WTC11 (cell line): ENCODE data around the gene SELENOF.

Source experiments
- ATF1 ChIP-seq: sonication (generic); formaldehyde crosslinking; IDR thresholded peaks from 2 replicates; pipeline ENCODE4 v1.8.1; 2023; ENCODE audit warnings: mild to moderate bottlenecking, moderate library complexity, missing genetic modification reagents
- ATF6 ChIP-seq: sonication (generic); formaldehyde crosslinking; IDR thresholded peaks from 2 replicates; pipeline ENCODE4 v1.8.1; 2023; ENCODE audit warnings: mild to moderate bottlenecking, missing genetic modification reagents
- CBFB ChIP-seq: sonication (generic); formaldehyde crosslinking; IDR thresholded peaks from 2 replicates; pipeline ENCODE4 v1.8.1; 2022; ENCODE audit warnings: mild to moderate bottlenecking, low read depth, missing genetic modification reagents
- CREB1 ChIP-seq: sonication (generic); formaldehyde crosslinking; IDR thresholded peaks from 2 replicates; pipeline ENCODE4 v1.8.0; 2023; ENCODE audit warnings: mild to moderate bottlenecking, missing genetic modification reagents
- CTCF ChIP-seq: fragments of 200-600 bp; IDR thresholded peaks from 2 replicates; pipeline ENCODE4 v1.8.0; 2022; ENCODE audit warnings: antibody characterized with exemption
- JUN ChIP-seq: sonication (generic); formaldehyde crosslinking; IDR thresholded peaks from 2 replicates; pipeline ENCODE4 v1.8.0; 2023; ENCODE audit warnings: mild to moderate bottlenecking, missing genetic modification reagents
- MYBL2 ChIP-seq: sonication (generic); formaldehyde crosslinking; IDR thresholded peaks from 2 replicates; pipeline ENCODE4 v1.8.1; 2023; ENCODE audit warnings: mild to moderate bottlenecking, moderate library complexity, missing genetic modification reagents
- NFYB ChIP-seq: sonication (generic); formaldehyde crosslinking; conservative IDR thresholded peaks from 2 replicates; pipeline ENCODE4 v1.8.0; 2022; ENCODE audit warnings: low read depth, missing genetic modification reagents
- TEAD4 ChIP-seq: sonication (generic); formaldehyde crosslinking; IDR thresholded peaks from 2 replicates; pipeline ENCODE4 v1.8.0; 2022; ENCODE audit warnings: mild to moderate bottlenecking, missing genetic modification reagents
- ZNF121 ChIP-seq: sonication (generic); formaldehyde crosslinking; IDR thresholded peaks from 2 replicates; pipeline ENCODE4 v1.8.0; 2023; ENCODE audit warnings: missing genetic modification reagents
- ZNF138 ChIP-seq: sonication (generic); formaldehyde crosslinking; conservative IDR thresholded peaks from 2 replicates; pipeline ENCODE4 v1.8.1; 2022; ENCODE audit warnings: mild to moderate bottlenecking, moderate library complexity, missing genetic modification reagents
- TF ChIP-seq, protein P1 (sequence below): sonication (generic); formaldehyde crosslinking; IDR thresholded peaks from 2 replicates; pipeline ENCODE4 v1.8.0; 2022; ENCODE audit warnings: mild to moderate bottlenecking, missing genetic modification reagents

- no peak for TF ChIP-seq CTCF
- TF ChIP-seq ZNF138 = no peak
- no peak for TF ChIP-seq MYBL2 (CRISPR knock-in tag)
- TF ChIP-seq CBFB = no peak
- TF ChIP-seq TEAD4 (CRISPR knock-in tag) = no peak
- no peak for TF ChIP-seq CREB1
- TF ChIP-seq JUN (CRISPR knock-in tag) = no peak
- no peak for TF ChIP-seq ATF1 (CRISPR knock-in tag)
- TF ChIP-seq ATF6 (CRISPR knock-in tag) = no peak
- no peak for TF ChIP-seq ZNF121 (CRISPR knock-in tag)
- TF ChIP-seq NFYB = no peak
- TF ChIP-seq, protein P1, sequence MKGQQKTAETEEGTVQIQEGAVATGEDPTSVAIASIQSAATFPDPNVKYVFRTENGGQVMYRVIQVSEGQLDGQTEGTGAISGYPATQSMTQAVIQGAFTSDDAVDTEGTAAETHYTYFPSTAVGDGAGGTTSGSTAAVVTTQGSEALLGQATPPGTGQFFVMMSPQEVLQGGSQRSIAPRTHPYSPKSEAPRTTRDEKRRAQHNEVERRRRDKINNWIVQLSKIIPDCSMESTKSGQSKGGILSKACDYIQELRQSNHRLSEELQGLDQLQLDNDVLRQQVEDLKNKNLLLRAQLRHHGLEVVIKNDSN = no peak
Observed at GRCh38 chr1:86826856-86827255, 87.1 kb downstream of the SELENOF start.
